ENCODE data around the gene ARHGEF18. TPM values are rescaled to one million over a fixed set of nuclear protein-coding genes. Genes with fewer than 3 reads are reported as not detected.

ARHGEF18 gene
- total RNA-seq, 2 experiments from 2014 or later, result 34.0 to 40.5 TPM

DNA sequence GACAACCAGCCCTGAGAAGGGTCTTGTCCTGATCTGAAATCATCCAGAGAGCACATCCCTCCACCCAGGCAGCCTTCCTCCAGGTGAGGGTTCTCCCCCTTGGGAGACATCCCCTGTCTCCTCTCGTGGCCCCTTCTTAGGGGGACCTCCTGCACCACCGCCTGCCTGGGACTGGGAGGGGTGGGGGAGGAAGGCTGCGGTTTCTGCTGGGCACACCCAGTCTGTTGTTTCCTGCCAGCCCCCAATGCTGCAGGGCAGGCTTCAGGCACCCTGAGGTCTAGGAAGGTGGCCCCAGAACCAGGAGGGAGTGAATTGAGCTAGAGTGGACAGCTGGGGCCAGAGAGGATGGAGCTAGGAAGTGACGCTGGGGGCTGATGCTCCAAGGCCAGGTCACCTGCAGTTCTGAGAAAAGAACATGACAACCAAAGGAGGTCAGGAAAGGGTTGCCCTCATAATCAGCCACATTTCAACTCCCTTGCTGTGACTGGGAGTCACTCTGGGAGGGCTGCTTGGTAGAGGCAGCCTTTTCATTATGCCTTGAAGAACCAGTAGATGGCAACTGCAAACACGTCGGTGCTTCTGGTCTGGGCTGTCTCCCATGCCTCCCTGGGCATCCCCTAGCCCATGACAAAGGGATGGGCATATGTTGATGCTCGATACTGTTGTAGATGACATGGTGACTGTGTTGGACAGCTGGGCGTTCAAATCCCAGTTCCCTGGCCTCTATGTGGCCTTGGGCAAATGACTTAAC, 1.4 kb downstream of the ARHGEF18 start:
- ChIA-PET POLR2A (interaction anchor here (0.6 to 2.0 kb wide), 4 partner anchors 10 to 250 kb away, joined by 3 to 12 read pairs (median 3); no protein-coding TSS in a partner anchor), CTCF (interaction anchor here (1.3 to 3.0 kb wide), 7 partner anchors 10 to 593 kb away, joined by 3 to 18 read pairs (median 5); partner anchors contain the start of gene TIMM44)
- Mint-ChIP-seq H3K4me1 (ENCODE audit: low read depth) (peaks cover 69% of the 10 kb centered on the region), H3K27me3 (ENCODE audit: low read depth) (no peaks in the 10 kb centered on the region), H3K27ac (peak overlapping the region; percentile 95), H3K36me3 (ENCODE audit: low read depth) (peaks cover 44% of the 10 kb centered on the region), H3K9me3 (ENCODE audit: insufficient read depth) (peaks cover 8% of the 10 kb centered on the region), H3K4me3 (peak overlapping the region; percentile 92)
- peak; percentile 76 for DNase-seq
- ATAC-seq, result peak; percentile 54

DNA sequence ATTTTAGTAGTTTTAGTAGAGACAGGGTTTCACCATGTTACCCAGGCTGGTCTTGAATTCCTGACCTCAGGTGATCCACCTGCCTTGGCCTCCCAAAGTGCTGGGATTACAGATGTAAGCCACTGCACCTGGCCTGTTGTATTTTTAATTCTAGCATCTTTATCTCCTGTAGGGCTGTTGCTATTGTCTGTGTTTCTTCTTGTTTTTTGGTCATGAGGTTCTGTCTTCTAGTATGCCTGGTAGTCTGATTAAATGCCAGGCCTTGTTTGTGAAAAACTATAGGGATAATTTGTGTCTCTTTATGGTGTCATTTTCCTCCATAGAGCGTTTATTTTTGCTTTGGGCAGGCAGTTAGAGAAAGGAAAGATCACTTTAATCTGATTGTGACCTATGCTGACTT, 3.1 kb downstream of the ARHGEF18 start:
- H3K36me3 Mint-ChIP-seq (ENCODE audit: low read depth), result peaks cover 47% of the 10 kb centered on the region

DNA sequence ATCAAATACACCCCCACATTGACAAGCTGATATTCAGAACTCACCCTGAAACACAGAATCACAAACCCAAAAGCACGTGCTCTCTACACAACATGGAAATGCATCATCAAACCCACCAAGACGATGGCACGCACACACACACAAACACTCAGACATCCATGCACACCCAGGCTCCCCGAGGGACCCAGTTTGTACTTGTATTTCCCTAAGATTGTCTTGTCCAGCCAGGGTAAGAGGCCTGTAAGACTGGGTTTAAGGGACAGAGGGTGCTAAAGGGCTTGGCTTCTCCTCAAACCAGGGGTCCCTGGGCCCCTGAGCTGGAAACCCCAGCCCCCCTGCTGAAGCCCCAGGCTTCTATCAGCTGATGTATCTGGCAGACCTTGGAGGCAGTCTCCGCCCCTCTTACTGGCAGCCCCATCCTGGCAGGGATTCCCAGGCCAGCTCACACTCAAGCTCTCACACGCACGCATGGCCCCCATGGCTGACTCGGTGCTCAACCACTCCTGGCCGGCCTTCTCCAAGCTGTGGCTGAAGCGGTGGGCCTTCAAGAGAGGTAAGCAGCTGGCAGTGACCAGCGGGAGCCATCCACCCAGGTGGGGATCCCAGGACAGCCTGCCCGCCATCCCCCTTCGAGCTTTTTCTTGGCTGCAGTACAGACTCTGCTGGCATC, 6.5 kb downstream of the ARHGEF18 start:
- POLR2A ChIA-PET, result interaction anchor here (1.5 kb wide), 1 partner anchor 256 kb away, joined by 3 read pairs; no protein-coding TSS in a partner anchor

More for the DNA sequence above, 3.1 kb downstream of the ARHGEF18 start:
- DNase-seq (no peak), ATAC-seq (no peak)
- ChIA-PET POLR2A (no interaction called here), CTCF (interaction anchor here (0.8 kb wide), 1 partner anchor 283 kb away, joined by 3 read pairs; the partner anchor contains the start of gene ZNF557)
- Mint-ChIP-seq H3K9me3 (ENCODE audit: insufficient read depth) (peaks cover 8% of the 10 kb centered on the region), H3K27ac (peak overlapping the region; percentile 23), H3K4me3 (peak overlapping the region; percentile 26), H3K4me1 (ENCODE audit: low read depth) (peaks cover 55% of the 10 kb centered on the region), H3K27me3 (ENCODE audit: low read depth) (no peaks in the 10 kb centered on the region)

DNA sequence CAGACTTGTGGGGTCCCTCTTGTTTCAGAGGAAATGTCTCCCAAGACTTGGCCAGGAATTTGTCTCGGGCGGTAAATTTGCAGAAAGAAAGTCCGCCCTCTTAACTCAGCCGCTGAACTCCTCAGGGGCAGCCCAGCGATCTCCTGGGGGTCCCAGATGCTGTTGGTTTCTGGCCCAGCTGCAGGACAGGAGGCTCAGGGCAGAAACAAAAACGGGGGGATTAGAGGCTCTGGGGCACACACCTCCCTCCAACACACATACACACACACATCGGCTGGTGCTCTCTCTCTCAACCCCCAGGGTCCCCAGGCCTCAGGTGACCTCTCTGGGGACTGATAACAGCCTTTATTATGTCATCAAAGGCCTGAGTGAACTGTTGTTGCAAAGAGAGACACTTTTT, 7.1 kb downstream of the ARHGEF18 start:
- Mint-ChIP-seq H3K9me3 (ENCODE audit: insufficient read depth) (peaks cover 8% of the 10 kb centered on the region), H3K4me1 (ENCODE audit: low read depth) (peaks cover 39% of the 10 kb centered on the region), H3K27me3 (ENCODE audit: low read depth) (no peaks in the 10 kb centered on the region), H3K4me3 (no peak overlapping the region), H3K27ac (no peak overlapping the region), H3K36me3 (ENCODE audit: low read depth) (peaks cover 48% of the 10 kb centered on the region)
- DNase-seq, result no peak
- no peak for ATAC-seq
- ChIA-PET POLR2A (no interaction called here), CTCF (interaction anchor here (0.5 to 3.7 kb wide), 2 partner anchors 10 to 296 kb away, joined by 3 to 26 read pairs; no protein-coding TSS in a partner anchor)

More for the DNA sequence above, 6.5 kb downstream of the ARHGEF18 start:
- H3K27ac Mint-ChIP-seq, result no peak overlapping the region
- no peak overlapping the region for H3K4me3 Mint-ChIP-seq
- H3K27me3 Mint-ChIP-seq (ENCODE audit: low read depth), result no peaks in the 10 kb centered on the region
- H3K9me3 Mint-ChIP-seq (ENCODE audit: insufficient read depth), result peaks cover 8% of the 10 kb centered on the region
- peaks cover 45% of the 10 kb centered on the region for H3K4me1 Mint-ChIP-seq (ENCODE audit: low read depth)
- DNase-seq (no peak), ATAC-seq (no peak)
- CTCF ChIA-PET, result interaction anchor here (0.8 to 3.7 kb wide), 8 partner anchors 10 to 253 kb away, joined by 3 to 26 read pairs (median 10); no protein-coding TSS in a partner anchor
- H3K36me3 Mint-ChIP-seq (ENCODE audit: low read depth), result peaks cover 51% of the 10 kb centered on the region

DNA sequence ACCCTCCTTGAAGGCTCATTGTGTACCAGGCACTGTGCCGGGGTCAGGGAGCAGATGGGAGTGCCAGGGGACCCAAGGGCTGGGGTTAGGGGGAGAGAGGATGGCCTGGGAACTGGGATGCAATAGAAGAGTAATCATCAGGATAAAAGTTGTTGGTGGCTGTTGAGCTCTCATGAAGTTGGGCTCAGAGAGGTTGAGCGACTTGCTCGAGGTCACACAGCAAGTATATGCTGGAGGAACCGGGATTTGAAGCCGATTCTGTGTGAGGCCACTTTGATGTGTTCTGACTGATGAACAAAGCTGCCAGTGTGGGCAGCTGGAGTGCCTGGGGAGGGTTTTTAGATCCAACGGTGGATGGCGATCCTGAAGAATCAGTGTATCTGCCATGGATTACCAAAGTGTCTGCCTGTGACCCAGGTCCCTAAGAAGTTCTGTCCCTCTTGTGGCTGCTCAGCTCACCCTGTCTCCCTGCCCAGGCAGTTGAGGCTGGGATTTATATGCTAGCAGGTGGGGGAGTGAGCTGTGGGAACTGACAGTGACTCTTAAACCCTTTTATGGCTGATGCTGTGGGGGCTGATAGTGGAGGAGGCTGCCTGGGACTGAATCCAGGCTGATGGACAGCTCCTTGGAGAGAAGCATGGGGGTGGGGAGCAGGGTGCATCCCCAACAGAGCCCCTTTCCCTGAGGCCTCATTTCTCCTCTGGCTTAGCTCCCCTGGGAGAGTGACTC, 8.3 kb downstream of the ARHGEF18 start:
- POLR2A ChIA-PET, result no interaction called here
- no peaks in the 10 kb centered on the region for H3K27me3 Mint-ChIP-seq (ENCODE audit: low read depth)
- peaks cover 38% of the 10 kb centered on the region for H3K36me3 Mint-ChIP-seq (ENCODE audit: low read depth)

DNA sequence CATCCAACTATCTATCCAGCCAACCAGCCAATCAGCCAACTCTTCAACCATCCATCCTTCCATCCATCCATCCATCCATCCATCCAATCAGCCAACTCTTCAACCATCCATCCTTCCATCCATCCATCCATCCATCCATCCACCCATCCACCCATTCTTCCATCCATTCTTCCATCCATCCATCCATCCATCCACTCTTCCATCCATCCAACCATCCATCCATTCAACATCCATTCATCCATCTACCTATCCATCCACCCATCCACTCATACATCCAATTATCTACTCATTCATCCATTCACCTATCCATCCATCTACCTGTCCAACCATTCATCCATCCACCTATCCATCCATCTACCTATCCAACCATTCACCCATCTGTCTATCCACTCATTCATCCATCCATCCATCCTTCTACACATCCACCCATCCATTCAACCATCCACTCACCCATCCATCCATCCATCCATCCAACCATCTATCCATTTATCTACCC, 9.4 kb downstream of the ARHGEF18 start:
- ATAC-seq (no peak), DNase-seq (no peak)
- H3K9me3 Mint-ChIP-seq (ENCODE audit: insufficient read depth), result no peaks in the 10 kb centered on the region
- POLR2A ChIA-PET, result no interaction called here
- CTCF ChIA-PET, result interaction anchor here (1.3 kb wide), 1 partner anchor 9 kb away, joined by 11 read pairs; no protein-coding TSS in a partner anchor
- no peak overlapping the region for H3K4me3 Mint-ChIP-seq
- H3K27me3 Mint-ChIP-seq (ENCODE audit: low read depth), result no peaks in the 10 kb centered on the region
- no peak overlapping the region for H3K27ac Mint-ChIP-seq
- peaks cover 29% of the 10 kb centered on the region for H3K4me1 Mint-ChIP-seq (ENCODE audit: low read depth)
- peaks cover 36% of the 10 kb centered on the region for H3K36me3 Mint-ChIP-seq (ENCODE audit: low read depth)

More for the DNA sequence above, 8.3 kb downstream of the ARHGEF18 start:
- Mint-ChIP-seq H3K4me1 (ENCODE audit: low read depth) (peaks cover 33% of the 10 kb centered on the region), H3K27ac (no peak overlapping the region), H3K9me3 (ENCODE audit: insufficient read depth) (peaks cover 3% of the 10 kb centered on the region), H3K4me3 (no peak overlapping the region)
- ATAC-seq (no peak), DNase-seq (no peak)
- CTCF ChIA-PET, result interaction anchor here (0.6 to 3.7 kb wide), 4 partner anchors 9 to 1739 kb away, joined by 3 to 26 read pairs (median 9); no protein-coding TSS in a partner anchor

DNA sequence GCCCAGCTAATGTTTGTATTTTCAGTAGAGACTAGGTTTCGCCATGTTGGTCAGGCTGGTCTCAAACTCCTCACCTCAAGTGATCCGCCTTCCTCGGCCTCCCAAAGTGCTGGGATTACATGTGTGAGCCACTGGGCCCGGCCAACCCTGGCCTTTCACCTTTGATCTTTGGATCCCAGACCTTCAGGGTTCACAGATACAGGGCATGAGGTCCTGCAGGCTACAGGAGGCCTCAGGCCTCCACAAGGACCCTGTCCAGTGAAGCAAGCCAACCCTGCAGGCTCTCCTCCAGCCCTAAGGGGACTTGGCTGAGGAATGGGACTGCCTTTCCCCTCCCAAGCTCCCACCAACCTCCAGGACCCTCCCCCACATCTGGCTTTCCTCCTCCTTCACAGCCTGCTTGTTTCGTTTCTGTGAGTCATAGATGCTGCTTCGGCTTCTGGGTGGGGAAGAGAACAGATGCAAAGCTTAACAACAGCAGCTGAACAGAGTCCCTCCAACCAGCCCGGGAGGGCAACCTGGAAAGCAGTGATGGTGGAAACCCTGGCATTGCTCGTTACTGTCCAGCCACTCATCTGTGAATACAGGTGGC, 11.8 kb downstream of the ARHGEF18 start:
- H3K36me3 Mint-ChIP-seq (ENCODE audit: low read depth), result peaks cover 33% of the 10 kb centered on the region

DNA sequence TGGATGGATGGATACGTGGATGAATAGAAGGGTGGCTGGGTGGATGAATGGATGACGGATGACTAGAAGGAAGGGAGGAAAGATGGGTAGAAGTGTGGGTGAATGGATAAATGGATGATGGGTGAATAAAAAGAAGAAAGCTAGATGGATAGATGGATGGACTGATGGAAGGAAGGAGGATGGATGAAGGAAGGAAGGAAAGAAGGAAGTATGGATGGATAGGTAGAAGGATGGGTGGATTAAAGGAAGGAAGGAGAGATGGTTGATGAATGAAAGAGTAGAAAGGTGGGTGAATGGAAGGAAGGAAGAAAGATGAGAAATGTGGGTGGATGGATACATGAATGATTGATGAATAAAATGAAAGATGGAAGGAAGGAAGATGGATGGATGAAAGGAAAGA, 14.5 kb downstream of the ARHGEF18 start:
- H3K4me3 Mint-ChIP-seq, result no peak overlapping the region
- CTCF ChIA-PET, result no interaction called here
- H3K27me3 Mint-ChIP-seq (ENCODE audit: low read depth), result no peaks in the 10 kb centered on the region
- POLR2A ChIA-PET, result no interaction called here
- no peak for DNase-seq
- no peaks in the 10 kb centered on the region for H3K9me3 Mint-ChIP-seq (ENCODE audit: insufficient read depth)
- peaks cover 33% of the 10 kb centered on the region for H3K36me3 Mint-ChIP-seq (ENCODE audit: low read depth)
- peaks cover 2% of the 10 kb centered on the region for H3K4me1 Mint-ChIP-seq (ENCODE audit: low read depth)
- no peak for ATAC-seq
- no peak overlapping the region for H3K27ac Mint-ChIP-seq

More for the DNA sequence above, 11.8 kb downstream of the ARHGEF18 start:
- Mint-ChIP-seq H3K27ac (no peak overlapping the region), H3K4me1 (ENCODE audit: low read depth) (peaks cover 18% of the 10 kb centered on the region), H3K27me3 (ENCODE audit: low read depth) (no peaks in the 10 kb centered on the region), H3K4me3 (no peak overlapping the region), H3K9me3 (ENCODE audit: insufficient read depth) (no peaks in the 10 kb centered on the region)
- ATAC-seq (no peak), DNase-seq (no peak)
- POLR2A ChIA-PET, result no interaction called here
- CTCF ChIA-PET, result interaction anchor here (1.5 kb wide), 1 partner anchor 19 kb away, joined by 3 read pairs; no protein-coding TSS in a partner anchor

DNA sequence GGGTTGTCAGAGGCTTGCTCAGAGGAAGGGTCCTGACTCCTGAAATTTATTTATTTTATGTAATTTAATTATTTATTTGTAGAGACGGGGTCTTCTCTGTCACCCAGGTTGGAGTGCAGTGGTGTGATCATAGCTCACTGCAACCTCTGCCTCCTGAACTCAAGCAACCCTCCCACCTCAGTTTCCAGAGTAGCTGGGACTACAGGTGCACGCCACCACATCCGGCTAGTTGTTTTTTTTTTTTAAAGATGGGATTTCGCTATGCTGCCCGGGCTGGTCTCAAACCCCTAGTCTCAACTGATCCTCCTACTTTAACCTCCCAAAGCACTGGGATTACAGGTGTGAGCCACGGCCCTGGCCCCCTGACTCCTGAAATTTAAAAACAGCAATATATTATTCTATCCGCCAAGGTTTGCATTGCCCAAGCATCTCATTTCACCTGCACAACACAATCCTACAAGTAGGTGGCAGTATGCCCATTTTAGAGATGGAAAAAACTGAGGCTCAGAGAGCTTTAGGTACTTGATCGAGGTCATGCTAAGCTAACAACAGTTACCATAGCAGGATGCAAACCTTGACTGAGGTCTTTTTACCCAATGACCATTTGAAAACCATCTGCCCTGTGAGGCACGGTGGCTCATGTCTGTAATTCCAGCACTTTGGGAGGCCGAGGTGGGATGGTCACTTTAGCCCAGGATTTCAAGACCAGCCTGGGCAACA, 18.1 kb downstream of the ARHGEF18 start:
- no peaks in the 10 kb centered on the region for H3K9me3 Mint-ChIP-seq (ENCODE audit: insufficient read depth)
- H3K27me3 Mint-ChIP-seq (ENCODE audit: low read depth), result no peaks in the 10 kb centered on the region
- peaks cover 35% of the 10 kb centered on the region for H3K36me3 Mint-ChIP-seq (ENCODE audit: low read depth)
- peak; percentile 54 for DNase-seq
- H3K4me1 Mint-ChIP-seq (ENCODE audit: low read depth), result no peaks in the 10 kb centered on the region
- H3K27ac Mint-ChIP-seq, result no peak overlapping the region
- ChIA-PET CTCF (interaction anchor here (0.6 to 3.6 kb wide), 17 partner anchors 9 to 314 kb away, joined by 3 to 26 read pairs (median 4); partner anchors contain the start of genes ARHGEF18, PET100, TRAPPC5 and XAB2), POLR2A (interaction anchor here (1.0 to 1.5 kb wide), 2 partner anchors 9 to 28 kb away, joined by 3 read pairs; no protein-coding TSS in a partner anchor)
- no peak overlapping the region for H3K4me3 Mint-ChIP-seq
- peak; percentile 67 for ATAC-seq

DNA sequence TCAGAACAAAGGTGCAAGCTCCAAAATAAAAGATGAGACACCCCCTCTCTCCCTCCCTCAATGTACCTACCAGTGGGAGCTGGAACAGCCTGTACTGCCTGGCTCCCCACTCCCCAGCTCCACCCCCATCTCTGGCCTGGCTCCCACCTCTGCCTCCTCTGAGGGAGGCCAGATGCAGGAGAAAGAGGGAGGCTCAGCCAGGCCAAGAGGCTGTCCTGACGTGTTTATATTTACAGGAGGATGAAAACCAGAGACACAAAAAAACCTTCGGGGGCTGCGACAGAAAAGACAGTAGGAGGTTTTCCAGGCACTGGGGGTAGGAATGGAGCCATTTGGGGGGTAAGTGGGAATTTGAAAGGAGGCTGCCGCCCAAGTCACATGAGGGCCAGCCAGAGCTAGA, 19.7 kb downstream of the ARHGEF18 start:
- Mint-ChIP-seq H3K4me3 (no peak overlapping the region), H3K36me3 (ENCODE audit: low read depth) (peaks cover 27% of the 10 kb centered on the region), H3K27me3 (ENCODE audit: low read depth) (no peaks in the 10 kb centered on the region), H3K27ac (no peak overlapping the region), H3K4me1 (ENCODE audit: low read depth) (no peaks in the 10 kb centered on the region), H3K9me3 (ENCODE audit: insufficient read depth) (no peaks in the 10 kb centered on the region)
- ChIA-PET POLR2A (interaction anchor here (1.0 kb wide), 1 partner anchor 20 kb away, joined by 3 read pairs; no protein-coding TSS in a partner anchor), CTCF (no interaction called here)
- no peak for ATAC-seq
- DNase-seq, result no peak
